Inferior parietal cortex (tissue), 1 donor: ENCODE results near the gene KDM2A.

Experiments used
- DNase-seq: peaks from one replicate; pipeline ENCODE4 v3.0.0-alpha.2; 2016; ENCODE audit errors: extremely low spot score

The KDM2A gene

DNA sequence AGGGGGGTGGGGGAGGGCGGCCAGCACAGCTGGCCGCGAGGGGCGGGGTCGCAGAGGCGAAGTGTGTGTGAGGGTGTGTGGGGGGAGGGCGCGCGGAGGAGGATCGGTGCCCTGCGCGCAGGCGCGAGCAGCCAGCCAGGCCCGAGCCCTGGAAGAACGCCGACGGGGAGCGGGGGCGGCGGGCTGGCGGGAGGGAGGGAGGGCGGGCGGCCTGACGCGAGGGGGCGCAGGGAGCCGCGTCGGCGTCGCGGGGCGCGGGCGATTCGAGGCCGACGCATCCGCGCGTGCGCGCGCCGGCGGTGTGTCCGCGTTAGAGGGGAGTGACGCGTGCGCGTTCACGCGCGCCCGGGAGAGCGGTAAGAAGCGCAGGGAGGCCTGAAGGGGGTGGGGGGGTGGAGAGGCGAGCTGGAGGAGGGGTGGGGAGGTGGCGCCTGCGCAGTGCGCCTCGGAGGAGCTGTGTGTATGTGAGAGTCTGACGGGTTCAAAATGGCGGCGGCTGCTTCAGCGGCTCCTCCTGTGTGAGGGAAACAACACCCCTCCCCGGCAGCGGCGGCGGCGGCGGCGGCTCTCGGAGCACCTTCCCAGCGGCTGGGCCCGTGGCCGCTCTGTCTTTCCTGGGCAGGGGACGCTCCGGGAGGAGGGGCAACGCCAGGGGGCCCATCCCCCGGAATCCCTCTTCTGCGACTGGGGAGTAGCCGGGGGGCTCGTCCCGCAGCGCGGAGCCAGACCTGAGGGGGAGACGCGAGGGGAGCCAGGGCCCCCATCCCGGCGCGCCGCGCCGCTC, at the start of gene KDM2A:
KDM2A (plus strand) TSS at position 463 of the 784 bp plus-strand sequence. CDS start 2,054 bp downstream, outside the sequence.
- peak; percentile 95 for DNase-seq

DNA sequence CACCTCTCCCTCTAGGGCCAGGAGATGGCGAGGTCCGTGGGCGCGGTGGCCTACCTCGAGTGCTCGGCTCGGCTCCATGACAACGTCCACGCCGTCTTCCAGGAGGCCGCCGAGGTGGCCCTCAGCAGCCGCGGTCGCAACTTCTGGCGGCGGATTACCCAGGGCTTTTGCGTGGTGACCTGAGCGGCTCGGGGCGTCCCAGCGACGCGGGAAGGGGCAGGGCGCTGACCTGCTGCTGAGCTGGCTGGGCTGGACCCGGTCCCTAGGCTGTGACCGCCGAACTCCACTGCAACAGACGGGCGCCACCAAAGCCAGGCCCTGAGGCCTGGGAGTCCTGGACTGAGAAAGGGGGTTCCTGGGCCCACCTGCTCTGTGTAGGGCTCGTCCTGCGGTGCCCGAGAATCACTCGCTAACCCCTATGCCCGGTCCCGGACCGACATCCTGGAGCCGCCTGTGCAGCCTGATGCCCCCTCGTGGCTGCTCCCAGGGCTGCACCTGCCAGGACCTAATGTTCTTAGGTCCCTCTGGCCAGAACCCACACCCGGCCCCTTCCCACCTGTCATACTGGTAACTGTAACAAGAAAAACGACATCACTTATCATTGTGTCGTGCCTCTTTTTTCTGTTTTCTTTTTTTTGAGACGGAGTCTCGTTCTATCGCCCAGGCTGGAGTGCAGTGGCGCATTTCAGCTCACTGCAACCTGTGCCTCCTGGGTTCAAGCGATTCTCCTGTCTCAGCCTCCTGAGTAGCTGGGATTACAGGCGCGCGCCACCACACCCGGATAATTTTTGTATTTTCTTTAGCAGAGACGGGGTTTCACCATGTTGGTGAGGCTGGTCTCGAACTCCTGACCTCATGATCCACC, 47.4 kb upstream of the KDM2A start:
- DNase-seq, result peak; percentile 35

DNA sequence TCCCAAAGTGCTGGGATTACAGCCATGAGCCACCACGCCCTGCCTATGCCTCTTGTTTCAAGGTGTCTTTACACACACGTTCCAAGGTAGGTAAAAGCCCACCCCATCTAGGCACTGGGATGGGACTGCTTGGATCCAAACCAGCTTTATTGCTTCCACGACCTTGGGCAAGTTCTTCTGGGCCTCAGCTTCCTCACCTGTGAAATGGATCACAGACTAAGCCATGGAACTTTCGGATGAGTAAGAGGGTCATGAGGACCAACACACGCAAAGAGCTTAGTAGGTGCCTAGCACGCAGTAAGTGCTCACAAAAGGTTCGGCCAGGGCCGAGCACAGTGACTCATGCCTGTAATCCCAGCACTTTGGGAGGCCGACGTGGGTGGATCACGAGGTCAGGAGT, 46.8 kb upstream of the KDM2A start:
- DNase-seq, result no peak

DNA sequence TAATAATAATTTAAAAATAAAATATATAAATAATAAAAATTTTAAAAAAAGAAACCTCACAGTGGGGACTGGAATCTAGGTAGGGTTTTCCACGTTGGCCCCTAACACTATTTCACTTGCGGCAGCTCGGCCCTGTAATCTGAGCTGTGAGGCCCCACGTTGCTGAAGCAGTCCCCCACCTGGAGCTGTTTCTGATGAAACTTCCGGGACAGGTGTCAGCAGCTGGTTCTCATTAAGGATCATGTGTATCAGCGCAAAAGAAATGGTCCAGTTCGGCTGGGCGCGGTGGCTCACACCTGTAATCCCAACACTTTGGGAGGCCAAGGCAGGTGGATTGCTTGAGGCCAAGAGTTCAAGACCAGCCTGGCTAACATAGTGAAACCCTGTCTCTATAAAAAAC, 45.2 kb upstream of the KDM2A start:
- no peak for DNase-seq

DNA sequence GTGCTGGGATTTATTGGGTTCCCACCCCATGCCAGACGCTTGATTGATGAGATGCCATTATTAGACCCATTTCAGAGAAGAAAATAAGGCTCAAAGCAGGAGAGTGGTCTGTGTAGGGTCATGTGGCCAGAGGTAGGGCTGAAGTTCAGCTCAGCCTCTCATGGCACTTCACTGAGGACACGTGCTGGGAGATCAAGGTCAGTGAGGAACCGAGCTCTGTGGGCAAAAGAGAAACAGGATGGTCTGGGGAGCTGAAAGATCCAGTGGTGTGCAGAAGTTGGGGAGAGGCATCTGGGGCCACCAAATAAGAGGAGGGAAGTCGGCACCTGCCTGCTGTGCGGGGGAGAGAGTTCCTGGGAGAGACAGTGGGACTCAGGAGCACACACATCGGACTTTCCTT, 42.9 kb upstream of the KDM2A start:
- no peak for DNase-seq

DNA sequence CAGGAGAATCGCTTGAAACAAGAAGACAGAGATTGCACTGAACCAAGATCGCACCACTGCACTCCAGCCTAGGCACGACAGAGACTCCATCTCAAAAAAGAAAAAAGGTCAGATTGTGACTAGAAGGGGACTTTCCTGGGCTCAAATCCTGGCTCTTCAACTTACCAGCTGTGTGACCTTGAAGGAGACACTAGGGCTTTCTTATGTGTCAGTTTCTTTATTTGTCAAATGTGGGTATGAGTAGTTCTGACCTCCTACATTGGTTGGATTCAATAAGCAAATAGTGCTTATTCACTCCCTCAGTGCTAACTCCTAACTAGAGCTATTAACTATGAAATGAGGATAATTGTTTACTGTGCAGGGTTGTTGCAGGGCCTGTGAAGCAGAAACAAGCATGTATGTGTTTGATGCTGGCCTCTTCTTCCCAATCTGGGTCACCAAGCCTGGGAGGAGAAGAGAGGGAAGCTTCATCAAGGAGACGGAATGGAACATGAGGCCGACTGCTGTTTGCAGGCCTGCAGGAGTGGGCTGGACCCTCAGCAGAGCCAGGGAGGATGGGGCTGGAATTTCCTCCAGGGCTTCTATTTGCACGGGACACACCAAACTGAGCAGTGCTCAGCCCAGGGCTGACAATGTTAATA, 39.9 kb upstream of the KDM2A start:
- no peak for DNase-seq

DNA sequence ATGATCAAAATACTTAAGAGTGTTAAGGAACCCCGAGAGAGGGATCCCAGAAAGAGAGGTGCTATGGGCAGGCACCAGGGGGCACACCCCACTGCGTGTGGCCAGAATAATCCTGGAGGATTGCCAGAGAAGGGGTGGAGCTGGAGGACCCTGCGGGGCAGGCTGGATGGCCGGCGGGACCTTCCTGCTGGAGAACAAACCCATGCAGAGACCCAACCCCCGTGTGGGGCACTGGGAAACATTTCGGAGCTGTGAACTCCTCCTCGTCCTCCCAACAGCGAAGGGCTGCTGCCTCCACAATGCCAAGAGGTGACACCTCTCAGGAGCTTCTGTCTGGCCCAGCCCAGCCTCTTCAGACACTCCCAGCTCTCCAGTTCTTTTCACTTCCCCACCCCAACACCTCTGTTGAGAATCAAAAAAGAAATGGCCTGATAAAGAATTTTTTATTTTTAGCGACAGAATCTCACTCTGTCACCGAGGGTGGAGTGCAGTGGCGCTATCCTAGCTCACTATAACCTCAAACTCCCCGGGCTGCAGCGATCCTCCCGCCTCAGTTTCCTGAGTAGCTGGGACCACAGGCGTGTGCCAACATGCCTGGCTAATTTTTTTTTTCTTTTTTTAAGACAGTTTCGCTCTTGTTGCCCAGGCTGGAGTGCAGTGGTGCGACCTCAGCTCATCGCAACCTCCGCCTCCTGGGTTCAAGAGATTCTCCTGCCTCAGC, 36.8 kb upstream of the KDM2A start:
- DNase-seq, result no peak

DNA sequence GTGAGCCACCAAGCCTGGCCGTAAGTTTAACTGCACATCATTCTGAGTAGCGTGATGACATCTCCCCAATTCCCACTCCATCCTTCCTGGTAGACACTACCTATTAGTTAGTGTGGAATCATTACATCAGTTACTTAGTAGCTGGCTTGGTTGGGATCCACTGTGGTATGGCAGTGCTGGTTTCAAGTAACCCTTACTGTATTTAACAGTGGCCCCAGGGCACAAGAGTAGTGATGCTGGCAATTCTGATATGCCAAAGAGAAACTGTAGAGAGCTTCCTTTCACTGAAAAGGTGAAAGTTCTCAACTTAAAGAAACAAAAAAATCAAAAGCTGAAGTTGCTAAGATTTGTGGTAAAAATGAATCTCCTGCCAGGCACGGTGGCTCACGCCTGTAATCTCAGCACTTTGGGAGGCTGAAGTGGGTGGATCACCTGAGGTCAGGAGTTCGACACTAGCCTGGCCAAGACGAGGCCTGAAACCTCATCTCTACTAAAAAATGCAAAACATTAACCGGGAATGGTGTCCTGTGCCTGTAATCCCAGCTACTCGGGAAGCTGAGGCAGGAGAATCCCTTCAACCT, 35.2 kb upstream of the KDM2A start:
- no peak for DNase-seq

DNA sequence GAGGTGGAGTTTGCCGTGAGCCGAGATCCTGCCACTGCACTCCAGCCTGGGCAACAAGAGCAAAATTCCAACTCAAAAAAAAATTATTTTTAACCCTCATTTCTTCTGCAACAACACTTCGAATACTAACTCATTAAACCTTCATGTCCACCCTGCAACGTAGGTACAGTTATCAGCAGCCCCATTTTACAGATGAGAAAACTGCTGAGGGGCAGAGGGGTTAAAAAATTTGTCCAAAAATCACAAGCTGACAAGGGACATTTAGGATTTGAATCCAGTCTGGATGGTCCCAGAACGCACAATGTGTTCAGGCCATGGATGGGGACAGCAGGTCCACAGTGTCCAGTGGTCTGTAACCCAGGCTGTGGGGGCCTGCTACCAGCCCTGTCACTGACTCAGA, 33.4 kb upstream of the KDM2A start:
- no peak for DNase-seq

DNA sequence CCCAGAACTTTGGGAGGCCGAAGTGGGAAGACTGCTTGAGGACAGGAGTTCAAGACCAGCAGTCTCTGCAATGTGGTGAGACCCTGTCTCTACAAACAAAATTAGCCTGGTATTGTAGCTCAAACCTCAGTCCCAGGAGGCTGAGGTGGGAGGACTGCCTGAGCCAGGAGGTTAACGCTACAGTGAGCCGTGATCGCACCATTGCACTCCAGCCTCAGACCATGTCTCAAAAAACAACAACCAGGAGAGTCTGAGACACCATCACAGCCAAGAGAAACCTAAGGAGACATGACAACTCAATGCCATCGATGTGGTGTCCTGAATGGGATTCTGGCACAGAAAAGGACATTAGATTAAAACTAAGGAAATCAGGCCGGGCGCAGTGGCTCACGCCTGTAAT, 28.3 kb upstream of the KDM2A start:
- DNase-seq, result no peak

DNA sequence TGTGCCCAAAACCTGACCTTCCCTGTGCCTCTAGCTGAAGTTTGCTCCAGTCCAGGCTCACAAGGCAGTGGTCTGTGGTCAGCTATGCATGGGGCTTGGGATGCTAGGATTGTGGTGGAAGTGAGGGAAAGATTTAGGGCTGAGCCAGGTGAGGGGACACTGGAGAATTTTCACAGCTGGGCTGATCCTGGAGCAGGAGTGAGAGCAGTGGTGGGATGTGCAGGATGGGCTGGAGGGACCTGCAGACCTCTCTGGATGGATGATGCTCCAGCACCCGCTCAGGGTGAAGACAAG, 23.9 kb upstream of the KDM2A start:
- DNase-seq, result no peak

DNA sequence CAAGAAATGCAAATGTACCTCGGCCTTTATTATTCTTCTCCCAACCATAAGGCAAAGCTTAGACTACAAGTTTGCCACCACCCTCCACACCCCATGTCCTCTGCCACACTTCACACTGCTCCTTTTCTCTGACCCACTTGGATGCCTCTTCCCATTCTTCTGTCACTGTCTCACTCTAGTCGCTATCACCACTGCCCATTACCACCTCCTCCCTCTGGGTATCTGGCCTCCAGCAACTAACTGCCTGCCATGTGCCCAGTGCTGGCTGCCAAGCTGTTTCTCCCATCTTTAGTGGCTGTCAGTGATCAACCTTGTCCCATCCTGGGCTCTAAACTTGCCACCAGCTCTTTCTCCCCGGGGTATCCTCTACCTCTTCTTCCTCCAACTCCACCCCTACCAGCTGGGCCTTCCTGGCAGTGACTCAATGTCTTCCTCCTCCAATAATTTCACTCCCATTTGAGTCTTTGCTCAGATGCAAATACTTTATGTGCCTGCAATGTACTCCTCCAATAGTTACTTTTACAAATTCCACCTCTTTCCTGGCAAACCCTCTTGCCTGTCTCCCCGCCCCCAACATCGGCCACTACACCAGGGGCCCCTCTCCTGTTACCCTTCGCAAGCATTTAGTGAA, 20.1 kb upstream of the KDM2A start:
- DNase-seq, result no peak

DNA sequence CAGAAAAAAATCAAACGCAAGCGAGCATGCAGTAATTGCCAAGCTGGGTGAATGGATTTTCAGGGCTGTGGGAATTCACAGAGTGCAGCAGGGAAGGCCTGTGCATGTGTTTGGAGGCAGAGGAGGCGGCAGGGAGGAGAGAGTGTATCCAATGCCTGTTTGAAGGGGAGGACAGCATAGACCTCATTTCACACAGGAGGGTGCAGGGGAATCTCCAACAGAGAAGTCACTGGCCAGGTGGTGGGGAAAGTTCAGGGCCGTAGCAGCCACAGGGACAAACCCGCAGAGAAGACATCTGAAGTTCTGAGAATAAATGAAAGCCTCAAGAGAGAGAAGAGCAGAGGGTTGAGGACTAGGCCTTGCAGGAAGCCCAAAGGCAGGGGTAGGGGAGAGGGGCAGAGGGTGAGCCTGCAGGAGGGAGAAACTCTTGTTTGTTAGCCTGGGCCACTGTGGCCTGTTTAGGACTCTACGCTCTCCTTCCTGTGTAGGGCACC, 19.2 kb upstream of the KDM2A start:
- no peak for DNase-seq

DNA sequence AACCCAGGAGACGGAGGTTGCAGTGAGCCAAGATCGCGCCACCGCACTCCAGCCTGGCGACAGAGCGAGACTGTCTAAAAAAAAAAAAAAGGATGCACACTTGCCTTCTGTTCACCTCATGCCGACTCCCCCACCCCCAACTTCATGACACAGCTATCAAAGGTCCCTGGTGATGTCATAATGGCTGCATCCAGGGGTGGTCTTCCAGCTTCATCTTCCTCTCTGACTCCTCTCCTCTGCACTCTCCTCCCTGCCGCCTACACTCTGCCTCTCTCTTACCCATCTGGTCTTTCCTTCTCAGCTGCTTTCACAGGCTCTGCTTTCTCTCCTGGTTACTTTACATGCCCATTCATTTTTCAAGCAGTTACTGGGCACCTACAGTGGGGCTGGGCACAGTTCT, 16.4 kb upstream of the KDM2A start:
- DNase-seq, result no peak

DNA sequence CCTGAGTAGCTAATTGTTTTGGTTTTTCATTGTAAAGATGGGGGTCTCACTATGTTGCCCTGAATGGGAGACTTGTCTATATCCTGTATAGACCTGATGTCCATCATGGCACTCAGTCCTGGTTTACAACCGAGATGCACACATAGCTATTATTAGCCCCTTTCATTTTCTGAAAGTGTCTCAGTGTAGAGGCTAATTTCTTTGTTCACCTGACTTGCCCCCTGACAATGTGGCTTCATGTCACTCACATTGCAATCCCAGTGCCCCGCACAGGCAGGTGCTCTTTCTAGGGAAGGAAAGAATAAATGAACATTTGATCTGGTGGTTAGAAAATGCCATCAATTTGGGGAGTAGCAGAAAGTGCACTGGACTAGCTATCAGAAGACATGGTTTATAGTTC, 13.1 kb upstream of the KDM2A start:
- no peak for DNase-seq

DNA sequence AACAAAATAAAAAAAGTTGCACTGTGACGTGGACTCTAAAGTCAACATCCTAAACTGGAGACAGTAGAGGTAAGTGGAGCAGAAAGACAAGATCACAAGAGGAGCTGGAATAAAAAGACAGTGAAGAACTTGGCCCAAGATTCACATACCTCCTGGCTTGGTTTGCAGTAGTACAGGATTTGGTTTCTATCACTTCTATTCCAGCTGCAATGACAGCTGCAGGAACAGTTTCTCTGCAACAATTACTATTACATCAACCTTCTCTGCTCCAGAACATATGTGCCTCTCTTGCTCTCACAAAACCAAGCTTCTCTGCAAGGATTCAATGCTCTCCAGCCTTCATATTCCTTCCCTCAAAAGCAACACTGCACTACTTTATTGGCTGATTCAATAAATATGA, 7.8 kb upstream of the KDM2A start:
- DNase-seq, result no peak

DNA sequence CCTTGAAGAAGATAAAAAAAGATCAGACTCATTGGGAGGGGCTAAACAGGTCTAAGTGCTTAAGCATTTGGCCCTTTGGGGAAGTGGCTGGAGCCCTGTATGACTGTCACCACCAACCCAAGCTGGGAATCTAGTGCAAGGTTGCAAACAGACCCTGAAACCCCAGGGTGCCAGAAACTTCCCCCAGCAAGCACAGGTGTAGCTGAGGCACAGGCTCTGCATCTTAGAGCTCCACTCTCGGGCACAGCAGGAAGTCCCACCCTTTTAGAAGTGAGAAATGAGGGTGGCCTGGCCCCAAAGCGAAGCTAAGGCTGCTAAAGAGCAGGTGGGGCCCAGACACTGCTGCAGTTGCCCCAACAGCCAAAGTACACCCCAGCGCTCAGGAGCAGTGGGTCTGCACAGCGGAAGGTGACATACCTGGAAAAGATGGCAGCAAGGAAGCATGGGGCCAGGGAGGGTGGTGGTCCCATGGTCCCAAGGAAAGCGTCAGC, 5.8 kb upstream of the KDM2A start:
- no peak for DNase-seq

DNA sequence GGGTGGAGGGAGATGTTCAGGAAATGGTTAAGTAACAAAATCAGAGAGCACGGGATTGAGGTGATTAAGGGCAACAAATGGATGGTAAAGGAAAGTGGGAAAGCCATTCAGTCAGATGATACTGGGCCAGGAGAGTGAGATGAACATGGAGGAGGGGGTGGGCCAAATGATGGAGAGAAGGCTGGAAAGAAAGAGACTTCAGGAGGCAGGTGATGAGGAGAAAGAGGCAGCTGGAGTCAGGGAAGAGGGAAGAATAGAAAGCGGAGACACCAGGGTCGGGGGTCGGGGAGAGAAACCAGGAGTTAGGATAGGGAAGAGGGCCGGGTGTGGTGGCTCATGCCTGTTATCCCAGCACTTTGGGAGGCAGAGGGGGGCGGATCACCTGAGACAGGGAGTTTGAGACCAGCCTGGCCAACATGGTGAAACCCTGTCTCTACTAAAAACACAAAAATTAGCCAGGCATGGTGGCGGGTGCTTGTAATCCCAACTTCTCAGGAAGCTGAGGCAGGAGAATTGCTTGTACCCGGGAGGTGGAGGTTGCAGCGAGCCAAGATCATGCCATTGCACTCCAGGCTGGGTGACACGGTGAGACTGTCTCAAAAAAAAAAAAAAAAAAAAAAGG, 4.7 kb upstream of the KDM2A start:
- DNase-seq, result no peak

DNA sequence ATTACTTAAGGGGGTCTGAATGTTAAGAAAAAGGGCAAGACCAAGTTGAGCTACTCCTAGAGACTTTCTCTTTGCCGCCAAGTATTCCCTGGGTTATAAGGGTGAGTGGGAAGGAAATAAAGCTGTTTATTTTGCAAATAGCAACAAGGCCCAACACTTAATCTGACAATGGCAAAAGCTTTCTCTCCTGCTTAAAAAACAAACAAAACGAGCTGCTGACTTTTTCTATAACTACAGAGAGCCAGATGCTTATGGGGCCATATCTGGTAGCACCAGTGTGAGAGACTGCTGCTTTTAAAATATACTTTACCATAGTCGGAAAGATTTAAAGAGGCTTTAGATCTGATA, 2.3 kb upstream of the KDM2A start:
- DNase-seq, result peak; percentile 5

DNA sequence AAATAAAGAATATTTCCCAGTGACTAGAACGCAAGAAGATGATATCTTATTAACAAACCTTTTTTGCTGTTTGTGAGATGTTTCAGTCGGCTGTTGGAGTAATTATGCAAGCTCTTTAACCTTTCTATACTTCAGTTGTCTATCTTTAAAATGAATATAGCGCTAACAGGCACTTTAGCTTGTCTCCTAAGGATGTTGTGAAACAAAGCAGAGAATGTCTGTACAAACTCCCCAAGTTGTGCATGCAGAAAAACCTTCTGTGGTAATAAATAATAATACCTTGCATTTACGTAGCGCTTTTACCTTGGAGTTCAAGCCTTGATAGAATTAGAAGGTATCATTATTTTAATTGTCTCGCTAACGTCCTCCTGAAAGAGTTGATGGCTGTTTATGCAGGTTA, 1.9 kb upstream of the KDM2A start:
- peak; percentile 13 for DNase-seq
